HG03460 (cell line): Measurements from ENCODE around the gene NUDT6.

Experiments used
- ATAC-seq: cut with Tn5 transposase; IDR thresholded peaks from one replicate; pipeline ENCODE4 v1.9.1; 2021; ENCODE audit not compliant: unreplicated experiment

The NUDT6 gene

GRCh38 chr4:122914938-122915337, 7.5 kb downstream of the NUDT6 start:
- ATAC-seq, result no peak

- ATAC-seq, result peak; percentile 92
Observed at GRCh38 chr4:122914292-122914904, 8.0 kb downstream of the NUDT6 start.

- ATAC-seq, result no peak
Observed at GRCh38 chr4:122912810-122913575, 9.4 kb downstream of the NUDT6 start.

- no peak for ATAC-seq
Observed at GRCh38 chr4:122911588-122911987, 10.8 kb downstream of the NUDT6 start.

- no peak for ATAC-seq
Observed at GRCh38 chr4:122909683-122910082, 12.7 kb downstream of the NUDT6 start.

- ATAC-seq, result no peak
Observed at GRCh38 chr4:122908223-122908622, 14.2 kb downstream of the NUDT6 start.

GRCh38 chr4:122906859-122907305, 15.5 kb downstream of the NUDT6 start:
- no peak for ATAC-seq

- no peak for ATAC-seq
Observed at GRCh38 chr4:122903766-122904288, 18.6 kb downstream of the NUDT6 start.

- no peak for ATAC-seq
Observed at GRCh38 chr4:122901247-122902010, 21.0 kb downstream of the NUDT6 start.

- ATAC-seq, result no peak
Observed at GRCh38 chr4:122900314-122900713, 22.1 kb downstream of the NUDT6 start.

GRCh38 chr4:122899682-122900081, 22.7 kb downstream of the NUDT6 start:
- ATAC-seq, result no peak

- no peak for ATAC-seq
Observed at GRCh38 chr4:122898370-122899150, 23.8 kb downstream of the NUDT6 start.

- ATAC-seq, result no peak
Observed at GRCh38 chr4:122896270-122896669, 26.1 kb downstream of the NUDT6 start.

- ATAC-seq, result no peak
Observed at GRCh38 chr4:122895336-122895995, 26.9 kb downstream of the NUDT6 start.

- ATAC-seq, result no peak
Observed at GRCh38 chr4:122894827-122895226, 27.6 kb downstream of the NUDT6 start.

- no peak for ATAC-seq
Observed at GRCh38 chr4:122890147-122890795, 32.1 kb downstream of the NUDT6 start.

- ATAC-seq, result no peak
Observed at GRCh38 chr4:122889726-122890125, 32.7 kb downstream of the NUDT6 start.

- no peak for ATAC-seq
Observed at GRCh38 chr4:122884499-122884898, 37.9 kb downstream of the NUDT6 start.

- no peak for ATAC-seq
Observed at GRCh38 chr4:122882857-122883735, 39.3 kb downstream of the NUDT6 start.
